LHCN-M2 (cell line): ENCODE results near the gene DDRGK1. TPM values are rescaled to one million over a fixed set of nuclear protein-coding genes. Genes with fewer than 3 reads are reported as not detected.

Experiments
- total RNA-seq: library from RNA; depleted of rRNA; stranded (reverse); fragments of >200 nt; gene quantifications from 2 replicates; pipeline ENCODE4 v1.2.3, GENCODE V29; 2014; rRNA removed

Gene DDRGK1
- total RNA-seq, 1 experiment from 2014 or later: 52.6 TPM

Other genes starting within 250 kb of the DDRGK1 start
- not detected in 2 replicates for gene GNRH2, start 161.1 kb downstream of the DDRGK1 start, total RNA-seq
- gene MRPS26, start 158.6 kb downstream of the DDRGK1 start, total RNA-seq: 58.4 and 66.9 TPM in 2 replicates
- gene OXT, start 133.1 kb downstream of the DDRGK1 start, total RNA-seq: not detected in 2 replicates
- gene AVP, start 120.0 kb downstream of the DDRGK1 start, total RNA-seq: not detected in 2 replicates
- gene FASTKD5, start 44.8 kb downstream of the DDRGK1 start, total RNA-seq: 22.9 and 24.7 TPM in 2 replicates
- 5.1 and 5.3 TPM in 2 replicates for gene UBOX5, start 44.8 kb downstream of the DDRGK1 start, total RNA-seq
- gene LZTS3, start 31.1 kb downstream of the DDRGK1 start, total RNA-seq: 5.5 and 6.7 TPM in 2 replicates
- gene ITPA, start 4.8 kb upstream of the DDRGK1 start, total RNA-seq: 66.0 and 71.0 TPM in 2 replicates
- gene SLC4A11, start 34.5 kb upstream of the DDRGK1 start, total RNA-seq: 3.1 and 3.7 TPM in 2 replicates
- gene DNAAF9, start 203.0 kb upstream of the DDRGK1 start, total RNA-seq: 6.9 and 7.3 TPM in 2 replicates